ENCODE data around the gene SLC9A7.

The SLC9A7 gene

DNA sequence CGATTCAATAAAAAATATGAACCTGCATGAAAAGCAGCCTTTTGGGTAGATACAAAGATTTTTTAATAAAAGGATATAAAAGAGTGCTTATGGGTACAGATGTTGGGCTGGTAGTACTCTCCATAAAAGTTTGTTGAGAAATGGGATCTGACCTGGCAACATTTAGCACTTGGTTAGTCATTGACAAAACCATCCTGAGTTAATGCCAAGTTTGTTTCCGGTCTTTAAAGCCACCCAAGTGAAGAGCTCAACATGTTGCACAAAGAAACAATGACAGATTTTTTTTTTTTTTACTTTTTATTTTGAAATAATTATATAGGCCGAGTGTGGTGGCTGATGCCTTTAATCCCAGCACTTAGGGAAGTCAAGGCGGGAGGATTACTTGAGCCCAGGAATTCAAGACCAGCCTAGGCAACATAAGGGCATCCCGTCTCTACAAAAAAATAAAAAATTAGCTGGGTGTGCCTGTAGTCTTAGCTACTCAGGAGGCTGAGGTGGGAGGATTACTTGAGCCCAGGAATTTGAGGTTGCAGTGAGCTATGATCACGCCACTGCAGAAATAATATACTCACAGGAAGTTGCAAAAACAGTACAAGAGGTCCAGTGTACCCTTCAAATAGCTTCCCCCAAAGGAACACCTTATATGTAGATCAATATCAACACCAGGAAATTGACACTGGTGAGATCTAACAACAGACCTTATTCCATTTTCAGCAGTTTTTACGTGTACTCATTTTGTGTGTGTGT is 168.8 kb downstream of the SLC9A7 start:
- Mint-ChIP-seq H3K4me3 (no peak overlapping the region), H3K4me1 (peaks cover 15% of the 10 kb centered on the region), H3K9me3 (no peaks in the 10 kb centered on the region), H3K27me3 (ENCODE audit: low read depth) (no peaks in the 10 kb centered on the region), H3K27ac (no peak overlapping the region), H3K36me3 (ENCODE audit: low read depth) (no peaks in the 10 kb centered on the region)
- TF ChIP-seq, protein P1, sequence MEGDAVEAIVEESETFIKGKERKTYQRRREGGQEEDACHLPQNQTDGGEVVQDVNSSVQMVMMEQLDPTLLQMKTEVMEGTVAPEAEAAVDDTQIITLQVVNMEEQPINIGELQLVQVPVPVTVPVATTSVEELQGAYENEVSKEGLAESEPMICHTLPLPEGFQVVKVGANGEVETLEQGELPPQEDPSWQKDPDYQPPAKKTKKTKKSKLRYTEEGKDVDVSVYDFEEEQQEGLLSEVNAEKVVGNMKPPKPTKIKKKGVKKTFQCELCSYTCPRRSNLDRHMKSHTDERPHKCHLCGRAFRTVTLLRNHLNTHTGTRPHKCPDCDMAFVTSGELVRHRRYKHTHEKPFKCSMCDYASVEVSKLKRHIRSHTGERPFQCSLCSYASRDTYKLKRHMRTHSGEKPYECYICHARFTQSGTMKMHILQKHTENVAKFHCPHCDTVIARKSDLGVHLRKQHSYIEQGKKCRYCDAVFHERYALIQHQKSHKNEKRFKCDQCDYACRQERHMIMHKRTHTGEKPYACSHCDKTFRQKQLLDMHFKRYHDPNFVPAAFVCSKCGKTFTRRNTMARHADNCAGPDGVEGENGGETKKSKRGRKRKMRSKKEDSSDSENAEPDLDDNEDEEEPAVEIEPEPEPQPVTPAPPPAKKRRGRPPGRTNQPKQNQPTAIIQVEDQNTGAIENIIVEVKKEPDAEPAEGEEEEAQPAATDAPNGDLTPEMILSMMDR (IDR thresholded peaks at IDR 0.05; ENCODE audit: unreplicated experiment in 3 of 3), result no peak

DNA sequence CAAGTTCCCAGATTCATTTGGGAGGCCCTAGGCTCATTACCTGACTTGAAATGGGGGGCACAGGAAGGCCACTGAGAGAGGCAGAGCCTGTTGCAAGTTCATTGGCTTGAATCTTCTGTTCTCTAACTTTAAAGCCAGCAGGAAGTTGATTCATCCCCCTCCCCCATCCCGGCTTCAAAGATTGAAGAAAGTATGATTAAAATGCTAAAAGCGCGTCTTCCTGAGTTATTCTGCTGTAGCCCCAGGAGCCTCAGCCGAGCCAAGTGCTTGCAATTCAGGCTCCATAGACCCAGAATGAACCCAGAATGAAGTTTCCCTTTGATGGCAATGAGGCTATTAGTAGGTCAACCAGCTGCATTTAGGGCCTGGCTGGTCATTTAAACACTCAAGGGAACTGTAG is 170.7 kb downstream of the SLC9A7 start:
- Mint-ChIP-seq H3K36me3 (ENCODE audit: low read depth) (no peaks in the 10 kb centered on the region), H3K4me3 (no peak overlapping the region), H3K4me1 (peaks cover 27% of the 10 kb centered on the region), H3K27ac (peak overlapping the region; percentile 48 to 62 (median 60)), H3K9me3 (no peaks in the 10 kb centered on the region), H3K27me3 (ENCODE audit: low read depth) (no peaks in the 10 kb centered on the region)
- TF ChIP-seq, protein P1 (IDR thresholded peaks at IDR 0.05; ENCODE audit: unreplicated experiment in 3 of 3), result no peak

DNA sequence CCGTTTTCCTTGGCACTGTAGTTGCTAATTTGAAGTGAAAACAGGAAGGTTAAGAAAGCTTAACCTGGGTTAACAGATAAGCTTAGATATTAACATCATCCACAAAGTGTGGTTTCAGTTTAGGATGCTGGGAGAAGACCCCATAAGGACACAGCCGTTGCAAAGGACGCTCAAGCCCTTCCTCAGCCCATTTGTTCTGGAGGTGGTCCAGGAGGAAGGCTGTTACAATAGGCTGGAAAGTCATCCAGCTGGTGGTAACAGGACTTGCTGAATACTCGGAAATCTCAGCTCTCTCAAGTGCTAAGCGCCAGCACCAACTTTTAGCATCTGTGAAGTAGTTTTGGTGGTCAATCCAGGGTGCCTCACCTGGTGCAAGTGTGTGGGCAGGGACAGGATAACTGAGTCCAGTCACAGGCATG is 171.2 kb downstream of the SLC9A7 start:
- Mint-ChIP-seq H3K27ac (peak overlapping the region; percentile 48 to 62 (median 60)), H3K4me3 (peak overlapping the region in 1 of 3 experiments; percentile 15), H3K27me3 (ENCODE audit: low read depth) (no peaks in the 10 kb centered on the region), H3K9me3 (no peaks in the 10 kb centered on the region), H3K36me3 (ENCODE audit: low read depth) (no peaks in the 10 kb centered on the region), H3K4me1 (peaks cover 32% of the 10 kb centered on the region)
- TF ChIP-seq, protein P1 (IDR thresholded peaks at IDR 0.05; ENCODE audit: unreplicated experiment in 3 of 3), result no peak

DNA sequence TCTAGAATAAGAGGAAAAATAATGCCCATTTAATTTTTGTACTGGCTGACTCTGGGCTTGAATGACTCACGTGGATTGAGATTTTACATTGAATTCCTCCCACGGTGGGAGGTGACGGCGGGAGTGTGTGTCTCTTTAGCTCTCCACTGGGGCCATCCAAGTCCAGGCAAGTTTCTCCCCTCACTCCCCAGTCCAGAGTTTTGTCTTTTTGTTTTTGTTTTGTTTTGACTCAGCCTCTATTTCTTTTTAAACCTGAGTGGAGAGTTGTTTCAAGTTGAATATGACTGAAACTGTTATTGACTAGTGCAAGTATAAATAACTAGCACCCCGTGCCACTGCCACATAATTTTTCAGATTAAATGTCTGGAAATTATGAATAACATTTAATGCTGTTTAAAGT is 171.8 kb downstream of the SLC9A7 start:
- H3K27ac Mint-ChIP-seq, result peak overlapping the region in 2 of 3 experiments; percentile 14 to 63
- H3K4me3 Mint-ChIP-seq, result no peak overlapping the region
- H3K36me3 Mint-ChIP-seq (ENCODE audit: low read depth), result no peaks in the 10 kb centered on the region
- H3K27me3 Mint-ChIP-seq (ENCODE audit: low read depth), result no peaks in the 10 kb centered on the region
- TF ChIP-seq, protein P1 (IDR thresholded peaks at IDR 0.05; ENCODE audit: unreplicated experiment in 3 of 3), result no peak
- H3K9me3 Mint-ChIP-seq, result no peaks in the 10 kb centered on the region
- H3K4me1 Mint-ChIP-seq, result peaks cover 38% of the 10 kb centered on the region

DNA sequence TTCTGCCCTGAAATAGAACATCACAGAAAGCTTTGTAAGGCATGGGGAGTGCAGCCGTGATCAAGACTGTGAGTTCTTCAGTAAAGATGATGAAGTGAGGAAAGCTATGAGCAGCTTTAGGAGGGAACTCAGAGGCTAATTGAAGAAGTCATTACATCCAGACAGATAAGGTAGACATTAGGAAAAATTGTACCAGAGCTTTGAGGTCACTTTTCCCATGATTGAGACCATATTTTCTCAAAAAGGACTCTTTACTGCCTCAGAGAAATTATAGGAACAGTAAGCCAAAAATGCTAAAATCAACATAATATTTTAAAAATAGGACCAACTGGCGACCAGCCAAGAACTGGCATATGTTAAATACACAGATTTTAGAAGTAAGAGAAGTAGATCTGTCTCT is 174.2 kb downstream of the SLC9A7 start:
- H3K4me3 Mint-ChIP-seq, result no peak overlapping the region
- peaks cover 39% of the 10 kb centered on the region for H3K4me1 Mint-ChIP-seq
- H3K9me3 Mint-ChIP-seq, result no peaks in the 10 kb centered on the region
- H3K36me3 Mint-ChIP-seq (ENCODE audit: low read depth), result no peaks in the 10 kb centered on the region
- TF ChIP-seq, protein P1 (IDR thresholded peaks at IDR 0.05; ENCODE audit: unreplicated experiment in 3 of 3), result no peak
- no peak overlapping the region for H3K27ac Mint-ChIP-seq
- H3K27me3 Mint-ChIP-seq (ENCODE audit: low read depth), result no peaks in the 10 kb centered on the region

DNA sequence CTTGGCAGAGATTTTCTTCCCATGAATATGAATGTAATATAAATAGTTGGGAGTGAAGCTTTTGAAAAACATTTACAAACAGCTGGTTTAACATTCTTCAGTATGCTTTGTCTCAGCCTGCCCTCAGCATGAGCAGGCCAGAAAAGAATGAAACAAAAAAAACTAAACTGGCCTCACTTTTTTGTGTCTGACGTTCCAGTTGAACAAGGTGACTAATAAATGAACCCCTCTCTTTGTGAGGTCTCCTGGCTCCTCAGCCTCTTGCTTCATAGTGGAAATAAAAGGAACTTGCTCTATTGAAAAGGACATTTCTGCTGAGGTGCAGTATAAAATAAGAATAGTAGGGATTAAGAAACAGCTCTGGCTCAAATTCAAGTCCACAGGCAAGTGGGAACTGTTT is 176.0 kb downstream of the SLC9A7 start:
- H3K27me3 Mint-ChIP-seq (ENCODE audit: low read depth), result no peaks in the 10 kb centered on the region
- H3K9me3 Mint-ChIP-seq, result peaks cover 4% of the 10 kb centered on the region
- peak overlapping the region in 1 of 3 experiments; percentile 49 for H3K4me3 Mint-ChIP-seq
- peak overlapping the region in 2 of 3 experiments; percentile 30 to 88 for H3K27ac Mint-ChIP-seq
- H3K4me1 Mint-ChIP-seq, result peaks cover 33% of the 10 kb centered on the region
- no peaks in the 10 kb centered on the region for H3K36me3 Mint-ChIP-seq (ENCODE audit: low read depth)
- TF ChIP-seq, protein P1 (IDR thresholded peaks at IDR 0.05; ENCODE audit: unreplicated experiment in 3 of 3), result no peak

Data from nephron (organoid).